ENCODE data around the gene MMP14.

Gene MMP14

GRCh38 chr14:22887990-22888378 lies 51.6 kb downstream of the MMP14 start:
- no peak for TF ChIP-seq CTCF (conservative IDR thresholded peaks at IDR 0.05)
- peak overlapping the region; percentile 91 for H3K27ac ChIP-seq

- TF ChIP-seq ZFX (IDR thresholded peaks at IDR 0.05): no peak
- TF ChIP-seq CTCF (conservative IDR thresholded peaks at IDR 0.05): no peak
- H3K27ac ChIP-seq: no peak overlapping the region
Measured at GRCh38 chr14:22888662-22889061, 52.3 kb downstream of the MMP14 start.

- H3K27ac ChIP-seq: no peak overlapping the region
- TF ChIP-seq ZFX (IDR thresholded peaks at IDR 0.05): no peak
- no peak for TF ChIP-seq CTCF (conservative IDR thresholded peaks at IDR 0.05)
Measured at GRCh38 chr14:22890416-22890815, 54.0 kb downstream of the MMP14 start.

- TF ChIP-seq CTCF (conservative IDR thresholded peaks at IDR 0.05) (no peak), ZFX (IDR thresholded peaks at IDR 0.05) (no peak)
Measured at GRCh38 chr14:22892488-22892887, 56.1 kb downstream of the MMP14 start.

GRCh38 chr14:22893706-22894105 lies 57.3 kb downstream of the MMP14 start:
- H3K27ac ChIP-seq: no peak overlapping the region
- TF ChIP-seq ZFX (IDR thresholded peaks at IDR 0.05) (no peak), CTCF (conservative IDR thresholded peaks at IDR 0.05) (no peak)

More at GRCh38 chr14:22892488-22892887, 56.1 kb downstream of the MMP14 start:
- no peak overlapping the region for H3K27ac ChIP-seq

- TF ChIP-seq CTCF (conservative IDR thresholded peaks at IDR 0.05): no peak
- TF ChIP-seq ZFX (IDR thresholded peaks at IDR 0.05): no peak
- H3K27ac ChIP-seq: no peak overlapping the region
Measured at GRCh38 chr14:22895402-22895801, 59.0 kb downstream of the MMP14 start.

GRCh38 chr14:22896356-22896755 lies 60.0 kb downstream of the MMP14 start:
- no peak overlapping the region for H3K27ac ChIP-seq

More at GRCh38 chr14:22896356-22896755, 60.0 kb downstream of the MMP14 start:
- TF ChIP-seq ZFX (IDR thresholded peaks at IDR 0.05) (no peak), CTCF (conservative IDR thresholded peaks at IDR 0.05) (no peak)

All from C4-2B (cell line).